GM23248 (cell line): ENCODE results near the gene CLCNKA. TPM values are rescaled to one million over a fixed set of nuclear protein-coding genes. Genes with fewer than 3 reads are reported as not detected.

Experiments
- DNase-seq: peaks from one replicate; pipeline ENCODE4 v3.0.0-alpha.2; 2015
- H2AFZ ChIP-seq: fragments of 200-600 bp; sonication (generic); 2 replicates; pipeline ENCODE4 v1.6.1; 2016; ENCODE audit warnings: antibody characterized with exemption
- H3F3A ChIP-seq: fragments of 200-600 bp; sonication (generic); 2 replicates; pipeline ENCODE4 v1.6.1; 2016; ENCODE audit warnings: mild to moderate bottlenecking, antibody characterized with exemption, mixed run types; ENCODE audit not compliant: insufficient read depth
- H3K27ac ChIP-seq: fragments of 200-600 bp; sonication (generic); 2 replicates; pipeline ENCODE4 v1.5.1; 2016; ENCODE audit warnings: mild to moderate bottlenecking
- H3K27me3 ChIP-seq: fragments of 200-600 bp; sonication (generic); replicated peaks from 2 replicates; pipeline ENCODE4 v1.6.1; 2016; ENCODE audit warnings: mild to moderate bottlenecking; ENCODE audit not compliant: insufficient read depth
- H3K36me3 ChIP-seq: fragments of 200-600 bp; sonication (generic); 2 replicates; pipeline ENCODE4 v1.6.1; 2016; ENCODE audit warnings: low read depth, mild to moderate bottlenecking
- H3K4me1 ChIP-seq: fragments of 200-600 bp; sonication (generic); 2 replicates; pipeline ENCODE4 v1.6.1; 2016; ENCODE audit warnings: mild to moderate bottlenecking; ENCODE audit not compliant: insufficient read depth
- H3K4me2 ChIP-seq: fragments of 200-600 bp; sonication (generic); one replicate; pipeline ENCODE4 v1.6.1; 2016; ENCODE audit warnings: mild to moderate bottlenecking; ENCODE audit not compliant: unreplicated experiment
- H3K4me3 ChIP-seq: fragments of 200-600 bp; sonication (generic); 2 replicates; pipeline ENCODE4 v1.5.1; 2016; ENCODE audit warnings: mild to moderate bottlenecking
- H3K79me2 ChIP-seq: fragments of 200-600 bp; sonication (generic); 2 replicates; pipeline ENCODE4 v1.6.1; 2016; ENCODE audit warnings: mild to moderate bottlenecking; ENCODE audit not compliant: insufficient read depth
- H3K9ac ChIP-seq: fragments of 200-600 bp; sonication (generic); 2 replicates; pipeline ENCODE4 v1.6.1; 2016; ENCODE audit warnings: mild to moderate bottlenecking
- H3K9me2 ChIP-seq: fragments of 200-600 bp; sonication (generic); 2 replicates; pipeline ENCODE4 v1.6.1; 2016; ENCODE audit warnings: mixed run types, mild to moderate bottlenecking, moderate library complexity; ENCODE audit not compliant: insufficient read depth
- H3K9me3 ChIP-seq: fragments of 200-600 bp; sonication (generic); one replicate; pipeline ENCODE4 v1.6.1; 2017; ENCODE audit warnings: low read depth
- H4K20me1 ChIP-seq: fragments of 200-600 bp; sonication (generic); 2 replicates; pipeline ENCODE4 v1.6.0; 2016; ENCODE audit not compliant: insufficient read depth
- EZH2 ChIP-seq: fragments of 200-600 bp; sonication (generic); IDR thresholded peaks from 2 replicates; pipeline ENCODE4 v1.6.1; 2018; ENCODE audit warnings: antibody characterized with exemption, mild to moderate bottlenecking; ENCODE audit not compliant: insufficient read depth, poor library complexity, severe bottlenecking
- EZH2phosphoT487 ChIP-seq: fragments of 200-600 bp; sonication (generic); IDR thresholded peaks from 2 replicates; pipeline ENCODE4 v1.6.1; 2018; ENCODE audit warnings: antibody characterized with exemption, moderate library complexity, mild to moderate bottlenecking, low read depth; ENCODE audit not compliant: insufficient read depth
- WGBS, 2 experiments: methylation state at CpG; one replicate each; pipeline ENCODE4 v1.1.6; 2015 to 2017; ENCODE audit warnings: low lambda C conversion rate in 2 of 2, low coverage in 1 of 2; ENCODE audit errors: missing lambda C conversion rate in 2 of 2; 5-methylcytosine and 5-hydroxymethylcytosine counted together
- in situ Hi-C: fragments of 300-500 bp; cut with MboI; formaldehyde crosslinking; loops from 2 replicates; pipeline ENCODE4 v1.15.0; 2020
- polyA plus RNA-seq: library from polyadenylated mRNA; unstranded; fragments of >200 nt; fragmentation: Nextera tagmentation; extraction: Ambion mirVana; gene quantifications from 2 replicates; pipeline ENCODE4 v1.2.1, GENCODE V29; 2016
- total RNA-seq: library from RNA; depleted of rRNA; stranded (reverse); fragments of >200 nt; shearing (Covaris generic); gene quantifications from 2 replicates; pipeline ENCODE4 v1.2.3, GENCODE V29; 2014

Gene CLCNKA
- total and polyA plus RNA-seq, 2 experiments from 2014 or later = not detected

DNA sequence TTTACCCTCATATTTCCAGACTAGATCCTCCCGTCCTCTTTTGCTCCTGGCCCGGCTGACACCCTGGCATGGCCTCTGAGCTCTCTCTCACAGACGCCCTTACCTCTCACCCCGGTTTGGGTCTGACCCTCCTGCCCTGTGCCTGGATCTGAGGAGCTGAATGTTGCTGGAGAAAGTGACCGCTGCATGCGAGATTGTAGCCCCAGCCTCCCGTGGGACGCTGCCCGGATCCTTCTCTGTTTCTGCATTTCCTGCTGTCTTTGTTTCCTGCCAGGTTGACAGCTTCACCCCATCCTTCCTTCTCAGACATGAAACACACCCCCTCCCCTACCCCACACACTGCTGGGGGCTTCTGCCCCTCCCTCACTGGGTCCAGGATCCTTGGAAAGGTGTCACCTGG, 42.1 kb downstream of the CLCNKA start:
- no peak overlapping the region for H3K4me3 ChIP-seq
- H3K9me3 ChIP-seq = no peaks in the 10 kb centered on the region
- H3K27ac ChIP-seq = no peak overlapping the region
- H3K79me2 ChIP-seq = no peaks in the 10 kb centered on the region
- TF ChIP-seq EZH2phosphoT487 = no peak
- no peak for TF ChIP-seq EZH2
- H3K4me2 ChIP-seq = no peak overlapping the region
- DNase-seq = no peak
- peaks cover 7% of the 10 kb centered on the region; the same call in 1 of the 2 replicates for H3K27me3 ChIP-seq
- no peaks in the 10 kb centered on the region for H3K4me1 ChIP-seq
- H3K36me3 ChIP-seq = no peaks in the 10 kb centered on the region
- in situ Hi-C loops = no loop called here
- WGBS, 2 experiments = 43 to 51% methylated on average over 6 to 9 of the region's 9 CpGs
- H3K9ac ChIP-seq = no peak overlapping the region
- no peak overlapping the region for H2AFZ ChIP-seq
- H3F3A ChIP-seq = no peaks in the 10 kb centered on the region
- no peaks in the 10 kb centered on the region for H3K9me2 ChIP-seq
- no peaks in the 10 kb centered on the region for H4K20me1 ChIP-seq

DNA sequence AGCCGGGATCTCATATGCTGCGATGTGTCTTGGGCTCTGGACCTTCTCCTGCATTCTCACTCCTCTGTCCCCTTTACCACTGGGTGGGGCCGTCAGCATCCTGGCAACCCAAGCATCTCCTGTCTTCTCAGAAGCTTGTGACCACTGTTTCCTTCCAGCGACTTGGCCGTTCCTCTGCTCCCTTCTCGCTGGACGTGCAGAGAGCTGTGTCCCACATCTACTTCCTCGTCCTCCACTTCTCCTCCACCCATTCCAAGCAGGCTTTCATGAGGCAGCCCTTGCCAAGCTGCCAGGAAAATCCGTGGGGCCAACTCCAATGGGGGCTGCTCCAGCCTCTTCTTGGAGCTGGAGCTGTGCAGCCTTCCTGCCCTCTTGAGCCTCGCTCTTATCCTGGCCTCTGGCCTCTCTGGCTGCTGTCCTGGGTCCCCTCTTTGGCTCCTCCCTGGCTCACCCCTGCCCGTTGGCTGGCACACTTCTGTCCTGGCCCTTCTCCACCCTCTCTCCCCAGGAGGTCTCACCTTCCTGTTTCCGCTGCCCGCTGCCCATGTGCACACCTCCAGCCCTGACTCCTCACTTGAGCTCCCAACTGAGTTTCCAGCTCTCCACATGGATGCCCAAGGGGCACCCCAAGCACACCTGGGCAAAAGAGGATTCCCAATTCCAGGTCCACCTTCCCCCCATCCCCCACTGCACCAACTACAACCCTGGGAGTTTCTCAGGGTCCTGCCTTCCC, 42.9 kb downstream of the CLCNKA start:
- WGBS, 2 experiments = 21 to 23% methylated on average over 13 of the region's 13 CpGs

DNA sequence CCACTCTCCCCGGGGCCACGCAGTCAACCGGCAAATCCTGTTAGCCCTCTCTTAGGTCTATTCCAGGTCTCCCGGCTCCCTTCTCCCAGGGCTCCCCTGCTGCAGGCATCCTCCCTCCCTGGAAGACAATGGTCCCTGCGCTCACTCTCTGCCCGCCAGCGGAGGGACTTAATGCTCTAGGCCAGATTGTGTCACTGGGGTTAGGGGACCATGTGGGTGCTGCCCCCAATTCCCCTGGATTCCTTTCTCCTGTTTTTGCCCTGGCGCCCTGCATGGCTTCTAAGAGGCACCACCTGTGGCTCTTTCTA, 43.4 kb downstream of the CLCNKA start:
- no peaks in the 10 kb centered on the region for H3K79me2 ChIP-seq
- H3K9me3 ChIP-seq = no peaks in the 10 kb centered on the region
- TF ChIP-seq EZH2 = no peak
- TF ChIP-seq EZH2phosphoT487 = no peak
- H3K4me1 ChIP-seq = no peaks in the 10 kb centered on the region
- H3K9me2 ChIP-seq = no peaks in the 10 kb centered on the region
- in situ Hi-C loops = no loop called here
- no peak overlapping the region for H3K27ac ChIP-seq
- no peak overlapping the region for H3K4me3 ChIP-seq
- no peak overlapping the region for H2AFZ ChIP-seq
- H3F3A ChIP-seq = no peaks in the 10 kb centered on the region
- no peak for DNase-seq
- H4K20me1 ChIP-seq = no peaks in the 10 kb centered on the region
- no peak overlapping the region for H3K4me2 ChIP-seq
- 72 to 73% methylated on average over 8 of the region's 8 CpGs for WGBS, 2 experiments
- peaks cover 7% of the 10 kb centered on the region; the same call in 1 of the 2 replicates for H3K27me3 ChIP-seq
- H3K9ac ChIP-seq = no peak overlapping the region
- no peaks in the 10 kb centered on the region for H3K36me3 ChIP-seq

More for the DNA sequence above, 42.9 kb downstream of the CLCNKA start:
- H3K27me3 ChIP-seq = peaks cover 7% of the 10 kb centered on the region; the same call in 1 of the 2 replicates
- H3F3A ChIP-seq = no peaks in the 10 kb centered on the region
- no peak for DNase-seq
- no peak for TF ChIP-seq EZH2phosphoT487
- no peak for TF ChIP-seq EZH2
- no peak overlapping the region for H3K4me2 ChIP-seq
- H3K9ac ChIP-seq = no peak overlapping the region
- in situ Hi-C loops = no loop called here
- no peaks in the 10 kb centered on the region for H3K9me2 ChIP-seq
- H3K27ac ChIP-seq = no peak overlapping the region
- no peaks in the 10 kb centered on the region for H3K36me3 ChIP-seq
- H3K4me3 ChIP-seq = no peak overlapping the region
- H3K4me1 ChIP-seq = no peaks in the 10 kb centered on the region
- H3K9me3 ChIP-seq = no peaks in the 10 kb centered on the region
- no peaks in the 10 kb centered on the region for H3K79me2 ChIP-seq
- H4K20me1 ChIP-seq = no peaks in the 10 kb centered on the region
- H2AFZ ChIP-seq = no peak overlapping the region

DNA sequence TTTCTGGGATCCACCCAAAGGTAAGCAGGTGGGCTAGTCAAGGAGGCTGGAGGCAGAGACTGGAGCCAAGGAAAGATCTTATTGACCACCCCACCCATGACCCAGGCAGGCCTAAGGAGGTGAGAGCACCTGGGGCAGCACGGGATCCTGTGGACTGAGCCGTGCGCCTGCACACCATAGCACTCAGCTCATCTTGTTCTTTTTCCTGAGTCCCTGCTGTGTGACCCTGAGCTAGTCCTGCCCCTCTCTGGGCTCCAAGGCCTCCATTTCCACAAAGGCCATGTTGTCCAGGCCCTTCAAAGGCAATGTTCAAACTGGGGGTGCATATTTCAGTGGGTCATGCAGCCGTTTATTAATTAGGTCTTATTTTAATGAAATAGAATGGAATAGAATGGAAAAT, 44.4 kb downstream of the CLCNKA start:
- Histone ChIP-seq H2AFZ (no peak overlapping the region), H3K27ac (no peak overlapping the region), H3K9me2 (no peaks in the 10 kb centered on the region), H3K9me3 (no peaks in the 10 kb centered on the region), H3K4me2 (no peak overlapping the region), H3K79me2 (no peaks in the 10 kb centered on the region), H3K9ac (no peak overlapping the region), H3K4me3 (no peak overlapping the region), H4K20me1 (no peaks in the 10 kb centered on the region), H3K27me3 (peaks cover 7% of the 10 kb centered on the region; the same call in 1 of the 2 replicates), H3K4me1 (no peaks in the 10 kb centered on the region), H3K36me3 (no peaks in the 10 kb centered on the region), H3F3A (no peaks in the 10 kb centered on the region)
- DNase-seq = no peak
- TF ChIP-seq EZH2 (no peak), EZH2phosphoT487 (no peak)
- 65 to 73% methylated on average over 4 of the region's 4 CpGs for WGBS, 2 experiments
- in situ Hi-C loops = no loop called here
